Measurements from ENCODE around the gene ACKR4. TPM values are rescaled to one million over a fixed set of nuclear protein-coding genes. Genes with fewer than 3 reads are reported as not detected.

The ACKR4 gene
- total and polyA plus RNA-seq, 2 of the 8 experiments (the other 6 are each of a cell fraction or from before 2014, with no cell fraction given) = not detected

DNA sequence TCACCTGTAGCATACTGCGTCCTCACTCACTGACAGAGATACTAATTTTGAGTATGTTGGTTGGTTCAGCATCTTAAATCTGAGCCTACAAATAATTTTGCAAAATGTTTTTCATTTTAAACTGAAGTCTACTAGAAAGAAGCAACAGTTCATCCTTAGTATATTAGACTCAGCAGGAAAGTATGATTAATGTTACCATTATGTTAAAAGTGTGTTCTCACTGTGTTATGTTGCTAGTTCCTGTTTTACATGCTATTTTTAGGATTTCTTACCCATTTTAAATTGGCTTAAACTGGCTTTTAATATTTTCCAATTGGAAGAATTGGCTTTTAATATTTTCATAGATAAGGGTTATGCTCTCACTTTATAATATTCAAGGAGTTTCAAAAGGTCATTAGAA, 25.7 kb downstream of the ACKR4 start:
- Histone ChIP-seq H2AK5ac (ENCODE audit: low read depth, low read length) (no peak overlapping the region), H3K27ac (ENCODE audit: low read depth, low read length) (no peak overlapping the region), H3K27me3 (replicated peaks in 1 of 4; ENCODE audit: control insufficient read depth in 3 of 4, extremely low read depth in 1 of 4, insufficient read depth in 3 of 4, low read length in 3 of 4) (no peaks in the 10 kb centered on the region; a peak in 1 of 7 replicates), H2BK12ac (ENCODE audit: low read depth, low read length) (no peak overlapping the region), H3K4me1 (replicated peaks in 1 of 4; ENCODE audit: control insufficient read depth in 3 of 4, insufficient read depth in 4 of 4, low read length in 3 of 4) (no peaks in the 10 kb centered on the region; a peak in 1 of 7 replicates), H2AFZ (ENCODE audit: low read length) (no peak overlapping the region), H3K23me2 (ENCODE audit: low read depth, low read length) (no peaks in the 10 kb centered on the region), H3K23ac (ENCODE audit: insufficient read length) (no peak overlapping the region), H3K14ac (ENCODE audit: insufficient read length) (no peak overlapping the region), H2BK5ac (ENCODE audit: low read depth, low read length) (no peak overlapping the region), H3K36me3 (ENCODE audit: control insufficient read depth in 2 of 4, insufficient read depth in 4 of 4, low read length in 3 of 4) (peaks cover 0 to 6% (median 0%) of the 10 kb centered on the region in 4 experiments; a peak in 1 of 8 replicates), H3K4ac (replicated peaks; ENCODE audit: insufficient read length, low read depth, low read length) (no peak overlapping the region), H4K20me1 (replicated peaks in 1 of 2; ENCODE audit: control insufficient read depth in 1 of 2, insufficient read depth in 2 of 2, low read length in 2 of 2) (no peaks in the 10 kb centered on the region), H3K79me1 (ENCODE audit: low read depth, low read length) (no peaks in the 10 kb centered on the region), H3K4me2 (ENCODE audit: insufficient read depth in 1 of 2, low read depth in 2 of 2, low read length in 2 of 2) (no peak overlapping the region), H2BK15ac (ENCODE audit: low read length) (no peak overlapping the region), H3K18ac (ENCODE audit: extremely low read depth, low read length) (no peak overlapping the region), H2BK20ac (ENCODE audit: low read length) (no peak overlapping the region), H4K8ac (ENCODE audit: extremely low read depth, insufficient read depth, low read length) (no peak overlapping the region), H4K5ac (ENCODE audit: insufficient read length, low read depth, low read length) (no peak overlapping the region), H4K91ac (replicated peaks; ENCODE audit: insufficient read length, low read length) (no peak overlapping the region), H3K79me2 (ENCODE audit: control insufficient read depth in 1 of 2, insufficient read depth in 2 of 2, low read length in 2 of 2) (no peaks in the 10 kb centered on the region), H3K9ac (replicated peaks in 1 of 4; ENCODE audit: extremely low read depth in 1 of 4, low read depth in 3 of 4, low read length in 3 of 4) (no peak overlapping the region), H3K56ac (replicated peaks; ENCODE audit: insufficient read length, low read depth, low read length) (no peak overlapping the region), H2BK120ac (replicated peaks; ENCODE audit: low read depth, low read length) (no peak overlapping the region), H3K9me3 (ENCODE audit: insufficient read depth in 2 of 2, low read depth in 1 of 2, low read length in 1 of 2) (no peaks in the 10 kb centered on the region), H3K4me3 (ENCODE audit: extremely low read depth in 1 of 4, insufficient read depth in 2 of 4, low read depth in 3 of 4, low read length in 4 of 4) (no peak overlapping the region)
- DNase-seq (ENCODE audit: low read depth in 1 of 2, low spot score in 2 of 2) (no peak), FAIRE-seq (no peak)
- TF ChIP-seq BACH1 (IDR thresholded peaks at IDR 0.05; ENCODE audit: low read length) (no peak), SUZ12 (IDR thresholded peaks at IDR 0.05; ENCODE audit: low read length) (no peak), SP2 (IDR thresholded peaks at IDR 0.05; ENCODE audit: low read length) (no peak), TBP (IDR thresholded peaks at IDR 0.05; ENCODE audit: low read depth, low read length) (no peak)
- ChIA-PET POLR2A (ENCODE audit: partially characterized antibody) (no interaction called here), CTCF (ENCODE audit: partially characterized antibody) (no interaction called here)
- WGBS, 2 experiments (ENCODE audit: extremely low coverage in 1 of 2, insufficient coverage in 1 of 2, insufficient read length in 1 of 2, insufficient replicate concordance in 2 of 2, low coverage in 1 of 2, low lambda C conversion rate in 2 of 2, missing lambda C conversion rate in 1 of 2) = 96% methylated on average over 1 of the region's 1 CpG; no CpG with 5 or more reads in 1 of the 2 experiments
